ENCODE data around the gene ARID5A. TPM values are rescaled to one million over a fixed set of nuclear protein-coding genes. Genes with fewer than 3 reads are reported as not detected.

Gene ARID5A
- total RNA-seq, 2 experiments from 2014 or later: 326 to 342 TPM

- Mint-ChIP-seq H3K9me3 (no peaks in the 10 kb centered on the region), H3K36me3 (ENCODE audit: low read depth) (no peaks in the 10 kb centered on the region), H3K27ac (no peak overlapping the region), H3K4me1 (ENCODE audit: low read depth) (peaks cover 18% of the 10 kb centered on the region), H3K27me3 (peaks cover 22% of the 10 kb centered on the region), H3K4me3 (no peak overlapping the region)
- Histone ChIP-seq H3K36me3 (ENCODE audit: insufficient read depth, low read length) (no peaks in the 10 kb centered on the region), H3K27ac (ENCODE audit: low read depth in 1 of 2, low read length in 2 of 2) (no peak overlapping the region), H3K4me3 (ENCODE audit: low read length) (no peak overlapping the region), H3K27me3 (ENCODE audit: control insufficient read depth in 1 of 2, insufficient read depth in 2 of 2, low read length in 2 of 2) (peaks cover 5 to 11% of the 10 kb centered on the region in 2 experiments), H3K4me1 (ENCODE audit: insufficient read depth, low read length) (peaks cover 20% of the 10 kb centered on the region), H3K9me3 (ENCODE audit: control insufficient read depth in 1 of 2, insufficient read depth in 1 of 2, low read length in 2 of 2) (peaks cover 0 to 5% of the 10 kb centered on the region in 2 experiments)
- intact Hi-C loops (cut with DNase I, micrococcal nuclease): no loop called here
- no peak for TF ChIP-seq CTCF (IDR thresholded peaks at IDR 0.05)
- CTCF ChIA-PET: interaction anchor here (0.5 to 1.2 kb wide), 3 partner anchors 16 to 492 kb away, joined by 3 to 4 read pairs (median 3); no protein-coding TSS in a partner anchor
- POLR2A ChIA-PET: interaction anchor here (2.7 kb wide), 1 partner anchor 26 kb away, joined by 16 read pairs; no protein-coding TSS in a partner anchor
- ATAC-seq (ENCODE audit: poor library complexity): no peak
- DNase-seq: no peak
These were observed 24.2 kb upstream of the ARID5A start for GRCh38 chr2:96512341-96512740.

GRCh38 chr2:96514521-96514920 lies 22.0 kb upstream of the ARID5A start:
- peaks cover 0 to 5% of the 10 kb centered on the region in 2 experiments for H3K9me3 ChIP-seq (ENCODE audit: control insufficient read depth in 1 of 2, insufficient read depth in 1 of 2, low read length in 2 of 2)
- H3K36me3 Mint-ChIP-seq (ENCODE audit: low read depth): no peaks in the 10 kb centered on the region
- peaks cover 0 to under 1% of the 10 kb centered on the region in 2 experiments for H3K27me3 ChIP-seq (ENCODE audit: control insufficient read depth in 1 of 2, insufficient read depth in 2 of 2, low read length in 2 of 2)
- peaks cover 15% of the 10 kb centered on the region for H3K27me3 Mint-ChIP-seq
- peaks cover under 1% of the 10 kb centered on the region for H3K4me1 ChIP-seq (ENCODE audit: insufficient read depth, low read length)
- no peaks in the 10 kb centered on the region for H3K36me3 ChIP-seq (ENCODE audit: insufficient read depth, low read length)
- DNase-seq (no peak), ATAC-seq (ENCODE audit: poor library complexity) (no peak)
- H3K4me3 ChIP-seq (ENCODE audit: low read length): no peak overlapping the region
- H3K27ac ChIP-seq (ENCODE audit: low read depth in 1 of 2, low read length in 2 of 2): no peak overlapping the region
- intact Hi-C loops (cut with DNase I, micrococcal nuclease): no loop called here
- H3K4me1 Mint-ChIP-seq (ENCODE audit: low read depth): no peaks in the 10 kb centered on the region
- no peaks in the 10 kb centered on the region for H3K9me3 Mint-ChIP-seq
- TF ChIP-seq CTCF (IDR thresholded peaks at IDR 0.05): no peak
- H3K4me3 Mint-ChIP-seq: no peak overlapping the region
- ChIA-PET CTCF (no interaction called here), POLR2A (interaction anchor here (1.0 kb wide), 1 partner anchor 23 kb away, joined by 3 read pairs; no protein-coding TSS in a partner anchor)
- H3K27ac Mint-ChIP-seq: no peak overlapping the region

- TF ChIP-seq CTCF (IDR thresholded peaks at IDR 0.05): no peak
- Mint-ChIP-seq H3K36me3 (ENCODE audit: low read depth) (no peaks in the 10 kb centered on the region), H3K4me3 (no peak overlapping the region), H3K4me1 (ENCODE audit: low read depth) (no peaks in the 10 kb centered on the region), H3K27me3 (no peaks in the 10 kb centered on the region), H3K27ac (no peak overlapping the region), H3K9me3 (no peaks in the 10 kb centered on the region)
- POLR2A ChIA-PET: no interaction called here
- H3K27ac ChIP-seq (ENCODE audit: low read depth in 1 of 2, low read length in 2 of 2): no peak overlapping the region
- no peak overlapping the region for H3K4me3 ChIP-seq (ENCODE audit: low read length)
- DNase-seq (no peak), ATAC-seq (ENCODE audit: poor library complexity) (no peak)
- H3K9me3 ChIP-seq (ENCODE audit: control insufficient read depth in 1 of 2, insufficient read depth in 1 of 2, low read length in 2 of 2): peaks cover 0 to 5% of the 10 kb centered on the region in 2 experiments
- no peaks in the 10 kb centered on the region for H3K36me3 ChIP-seq (ENCODE audit: insufficient read depth, low read length)
- intact Hi-C loops (cut with DNase I, micrococcal nuclease): no loop called here
- no peaks in the 10 kb centered on the region for H3K4me1 ChIP-seq (ENCODE audit: insufficient read depth, low read length)
- CTCF ChIA-PET: no interaction called here
- no peaks in the 10 kb centered on the region for H3K27me3 ChIP-seq (ENCODE audit: control insufficient read depth in 1 of 2, insufficient read depth in 2 of 2, low read length in 2 of 2)
These were observed 19.5 kb upstream of the ARID5A start for GRCh38 chr2:96517079-96517478.

All from CD4-positive, alpha-beta T cell (primary cell).